Liver (tissue), 9 donors: ENCODE measurements around the gene KRT37. TPM values are rescaled to one million over a fixed set of nuclear protein-coding genes. Genes with fewer than 3 reads are reported as not detected.
A peak's percentile ranks its signal among the peaks of the same experiment; 100 is the strongest.

Source experiments
- DNase-seq: peaks from one replicate; pipeline ENCODE4 v3.0.0-alpha.2; 2017; ENCODE audit warnings: low spot score
- H3K27ac ChIP-seq, 2 donors: one replicate each; pipeline ENCODE4 v1.7.0; 2013; ENCODE audit warnings: inconsistent platforms in 2 of 2, low read length in 2 of 2, control low read depth in 1 of 2, low read depth in 1 of 2, mild to moderate bottlenecking in 1 of 2
- H3K27me3 ChIP-seq, 4 donors: one replicate each; pipeline versions ENCODE4 v1.6.1 to v1.7.0; 2013; ENCODE audit warnings: low read length in 3 of 4, inconsistent platforms in 1 of 4, mild to moderate bottlenecking in 1 of 4, moderate library complexity in 1 of 4; ENCODE audit not compliant: control insufficient read depth in 4 of 4, insufficient read depth in 4 of 4
- H3K36me3 ChIP-seq, 4 donors: one replicate each; pipeline versions ENCODE4 v1.6.1 to v1.7.0; 2013; ENCODE audit warnings: low read length in 3 of 4, mild to moderate bottlenecking in 3 of 4, low read depth in 1 of 4, moderate library complexity in 1 of 4; ENCODE audit not compliant: control insufficient read depth in 4 of 4, insufficient read depth in 3 of 4
- H3K4me1 ChIP-seq, 4 donors: one replicate each; pipeline versions ENCODE4 v1.6.1 to v1.7.0; 2013; ENCODE audit warnings: low read length in 3 of 4, mild to moderate bottlenecking in 3 of 4, moderate library complexity in 1 of 4; ENCODE audit not compliant: control insufficient read depth in 4 of 4, insufficient read depth in 4 of 4
- H3K4me3 ChIP-seq, 3 donors: one replicate each; pipeline versions ENCODE4 v1.6.1 to v1.7.0; 2013; ENCODE audit warnings: low read length in 3 of 3, control low read depth in 1 of 3, low read depth in 1 of 3, mild to moderate bottlenecking in 1 of 3
- H3K9ac ChIP-seq, 2 donors: one replicate each; pipeline ENCODE4 v1.7.0; 2013; ENCODE audit warnings: low read length in 2 of 2, mild to moderate bottlenecking in 2 of 2, moderate library complexity in 2 of 2, control low read depth in 1 of 2, low read depth in 1 of 2
- H3K9me3 ChIP-seq, 4 donors: one replicate each; pipeline versions ENCODE4 v1.6.1 to v1.7.0; 2013; ENCODE audit warnings: low read length in 3 of 4; ENCODE audit not compliant: control insufficient read depth in 4 of 4
- ATF3 ChIP-seq: IDR thresholded peaks from 2 replicates; pipeline ENCODE4 v1.6.1; 2016; ENCODE audit warnings: antibody characterized with exemption
- CTCF ChIP-seq: fragments of 150-350 bp; IDR thresholded peaks from 2 replicates; pipeline ENCODE4 v1.5.1; 2017; ENCODE audit warnings: improper control_type of control experiment, low read depth, low read length; ENCODE audit not compliant: missing input control
- EGR1 ChIP-seq, 2 donors: IDR thresholded peaks; 2 replicates each; pipeline ENCODE4 v1.6.1; 2016 to 2018; ENCODE audit warnings: antibody characterized with exemption in 2 of 2, low read depth in 2 of 2
- FOXA1 ChIP-seq: IDR thresholded peaks from 2 replicates; pipeline ENCODE4 v1.6.1; 2016; ENCODE audit warnings: antibody characterized with exemption
- GABPA ChIP-seq, 2 donors: IDR thresholded peaks in 1 of 2; conservative IDR thresholded peaks in 1 of 2; 2 replicates each; pipeline ENCODE4 v1.6.1; 2016; ENCODE audit warnings: antibody characterized with exemption in 2 of 2, mild to moderate bottlenecking in 1 of 2, moderate library complexity in 1 of 2
- HNF4A ChIP-seq, 2 donors: conservative IDR thresholded peaks; 2 replicates each; pipeline ENCODE4 v1.6.1; 2016; ENCODE audit warnings: antibody characterized with exemption in 2 of 2, mild to moderate bottlenecking in 2 of 2
- HNF4G ChIP-seq: IDR thresholded peaks from 2 replicates; pipeline ENCODE4 v1.6.1; 2016; ENCODE audit warnings: antibody characterized with exemption
- JUND ChIP-seq, 2 donors: IDR thresholded peaks; 2 replicates each; pipeline ENCODE4 v1.6.1; 2016; ENCODE audit warnings: antibody characterized with exemption in 2 of 2
- MAX ChIP-seq: IDR thresholded peaks from 2 replicates; pipeline ENCODE4 v1.6.1; 2016; ENCODE audit warnings: antibody characterized with exemption
- NR2F2 ChIP-seq: IDR thresholded peaks from 2 replicates; pipeline ENCODE4 v1.6.1; 2016; ENCODE audit warnings: antibody characterized with exemption
- REST ChIP-seq: IDR thresholded peaks from 2 replicates; pipeline ENCODE4 v1.6.1; 2016; ENCODE audit warnings: antibody characterized with exemption, mild to moderate bottlenecking
- RXRA ChIP-seq, 2 donors: IDR thresholded peaks; 2 replicates each; pipeline ENCODE4 v1.6.1; 2017 to 2018; ENCODE audit warnings: antibody characterized with exemption in 2 of 2, mild to moderate bottlenecking in 1 of 2
- SP1 ChIP-seq: IDR thresholded peaks from 2 replicates; pipeline ENCODE4 v1.6.1; 2018; ENCODE audit warnings: antibody characterized with exemption, mild to moderate bottlenecking
- TAF1 ChIP-seq: conservative IDR thresholded peaks from 2 replicates; pipeline ENCODE4 v1.6.1; 2016; ENCODE audit warnings: antibody characterized with exemption, mild to moderate bottlenecking
- YY1 ChIP-seq: IDR thresholded peaks from 2 replicates; pipeline ENCODE4 v1.6.1; 2016; ENCODE audit warnings: antibody characterized with exemption, mild to moderate bottlenecking
- WGBS: extraction: QIAGEN DNeasy Blood & Tissue Kit; methylation state at CpG from one replicate; pipeline ENCODE4 v1.1.7; 2013; 5-methylcytosine and 5-hydroxymethylcytosine counted together
- polyA plus RNA-seq, 2 donors: library from polyadenylated mRNA; stranded (reverse) in 1 of 2; unstranded in 1 of 2; fragments of 200-250 nt in 1 of 2; fragments of >200 nt in 1 of 2; fragmentation: Nextera tagmentation in 1 of 2; extraction: Ambion mirVana in 1 of 2; gene quantifications; one replicate each; pipeline versions ENCODE4 v1.2.1 to v1.2.3, GENCODE V29; 2013 to 2015
- total RNA-seq, 2 donors: library from RNA; depleted of rRNA; stranded (reverse); fragments of >200 nt; gene quantifications; one replicate each; pipeline ENCODE4 v1.2.3, GENCODE V29; 2014
- TF ChIP-seq, protein P1 (sequence below): IDR thresholded peaks from 2 replicates; pipeline ENCODE4 v1.6.1; 2016; ENCODE audit warnings: antibody characterized with exemption
- donor health status: healthy.
- donor health status: healthy.
- donor health status: healthy.
- donor health status: healthy.
- donor health status: healthy.

Gene KRT37
- total and polyA plus RNA-seq, 4 donors, result not detected

- Histone ChIP-seq H3K4me3 (no peak overlapping the region), H3K27ac (no peak overlapping the region), H3K36me3 (no peaks in the 10 kb centered on the region), H3K9me3 (no peaks in the 10 kb centered on the region), H3K9ac (no peak overlapping the region), H3K4me1 (peaks cover 0 to 3% (median 0%) of the 10 kb centered on the region in 4 donors), H3K27me3 (peaks cover 0 to 6% (median 0%) of the 10 kb centered on the region in 4 donors)
- DNase-seq, result no peak
- 34% methylated on average over 1 of the region's 1 CpG for WGBS
- TF ChIP-seq GABPA (IDR thresholded peaks at IDR 0.05 in 1 of 2, conservative IDR thresholded peaks at IDR 0.05 in 1 of 2), result no peak
- no peak for TF ChIP-seq JUND (IDR thresholded peaks at IDR 0.05)
- TF ChIP-seq HNF4A (conservative IDR thresholded peaks at IDR 0.05), result peak in 1 of 2 donors; percentile 44
- no peak for TF ChIP-seq REST
These were observed 19.8 kb upstream of the KRT37 start for GRCh38 chr17:41444186-41444585.

GRCh38 chr17:41442739-41443138 is 18.4 kb upstream of the KRT37 start:
- H3K27me3 ChIP-seq, result peaks cover 0 to 6% (median 0%) of the 10 kb centered on the region in 4 donors
- 83% methylated on average over 4 of the region's 4 CpGs for WGBS
- H3K9ac ChIP-seq, result no peak overlapping the region
- no peak for TF ChIP-seq JUND (IDR thresholded peaks at IDR 0.05)
- TF ChIP-seq GABPA (IDR thresholded peaks at IDR 0.05 in 1 of 2, conservative IDR thresholded peaks at IDR 0.05 in 1 of 2), result no peak
- TF ChIP-seq SP1, result no peak
- no peak for TF ChIP-seq NR2F2
- TF ChIP-seq CTCF, result no peak
- TF ChIP-seq TAF1, result no peak
- no peak for TF ChIP-seq FOXA1
- no peak for TF ChIP-seq RXRA (IDR thresholded peaks at IDR 0.05)
- TF ChIP-seq EGR1 (IDR thresholded peaks at IDR 0.05; ENCODE audit: low read depth in 2 of 2), result no peak
- TF ChIP-seq YY1, result no peak
- no peak overlapping the region for H3K4me3 ChIP-seq
- no peaks in the 10 kb centered on the region for H3K9me3 ChIP-seq
- no peaks in the 10 kb centered on the region for H3K36me3 ChIP-seq
- DNase-seq, result no peak
- H3K4me1 ChIP-seq, result peaks cover 0 to 3% (median 0%) of the 10 kb centered on the region in 4 donors
- no peak overlapping the region for H3K27ac ChIP-seq

DNA sequence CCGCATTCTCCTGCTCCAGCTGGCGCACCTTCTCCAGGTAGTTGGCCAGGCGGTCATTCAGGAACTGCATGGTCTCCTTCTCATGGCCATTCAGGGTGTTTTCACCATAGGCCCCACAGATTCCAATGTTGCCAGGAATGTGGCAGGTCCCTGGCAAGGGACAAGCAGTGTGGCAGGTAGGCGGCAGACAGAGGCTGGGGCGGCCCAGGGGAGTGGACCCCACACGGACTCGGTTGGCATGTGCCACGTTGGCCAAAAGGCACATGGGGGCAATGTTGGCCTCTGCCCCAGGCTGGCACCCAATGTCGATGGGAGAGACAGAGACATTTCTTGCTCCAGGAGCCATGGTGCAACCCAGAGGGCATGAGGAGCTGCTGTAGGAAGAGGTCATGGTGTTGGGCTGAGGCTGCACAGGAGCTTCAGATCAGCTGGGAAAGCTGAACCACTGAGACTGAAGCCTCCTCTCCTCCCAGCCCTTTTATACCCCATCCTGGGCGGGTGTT is 16.2 kb upstream of the KRT37 start, which contains the start of gene KRT38:
KRT38 (minus strand) TSS at position 453 of the 503 bp plus-strand sequence; CDS start at position 391, 62 bp downstream.
- H3K36me3 ChIP-seq, result no peaks in the 10 kb centered on the region
- peaks cover 0 to 6% (median 0%) of the 10 kb centered on the region in 4 donors for H3K27me3 ChIP-seq
- H3K9ac ChIP-seq, result no peak within 1 kb of the TSS
- DNase-seq, result no peak
- H3K4me1 ChIP-seq, result peaks cover 0 to 3% (median 0%) of the 10 kb centered on the region in 4 donors
- no peaks in the 10 kb centered on the region for H3K9me3 ChIP-seq
- H3K4me3 ChIP-seq, result no peak within 1 kb of the TSS
- no peak within 1 kb of the TSS for H3K27ac ChIP-seq
- WGBS, result 94% methylated on average over 10 of the region's 10 CpGs
- TF ChIP-seq RXRA (IDR thresholded peaks at IDR 0.05), result no peak
- TF ChIP-seq CTCF, result no peak
- TF ChIP-seq SP1, result no peak
- no peak for TF ChIP-seq FOXA1
- no peak for TF ChIP-seq ATF3
- no peak for TF ChIP-seq MAX
- TF ChIP-seq, protein P1, sequence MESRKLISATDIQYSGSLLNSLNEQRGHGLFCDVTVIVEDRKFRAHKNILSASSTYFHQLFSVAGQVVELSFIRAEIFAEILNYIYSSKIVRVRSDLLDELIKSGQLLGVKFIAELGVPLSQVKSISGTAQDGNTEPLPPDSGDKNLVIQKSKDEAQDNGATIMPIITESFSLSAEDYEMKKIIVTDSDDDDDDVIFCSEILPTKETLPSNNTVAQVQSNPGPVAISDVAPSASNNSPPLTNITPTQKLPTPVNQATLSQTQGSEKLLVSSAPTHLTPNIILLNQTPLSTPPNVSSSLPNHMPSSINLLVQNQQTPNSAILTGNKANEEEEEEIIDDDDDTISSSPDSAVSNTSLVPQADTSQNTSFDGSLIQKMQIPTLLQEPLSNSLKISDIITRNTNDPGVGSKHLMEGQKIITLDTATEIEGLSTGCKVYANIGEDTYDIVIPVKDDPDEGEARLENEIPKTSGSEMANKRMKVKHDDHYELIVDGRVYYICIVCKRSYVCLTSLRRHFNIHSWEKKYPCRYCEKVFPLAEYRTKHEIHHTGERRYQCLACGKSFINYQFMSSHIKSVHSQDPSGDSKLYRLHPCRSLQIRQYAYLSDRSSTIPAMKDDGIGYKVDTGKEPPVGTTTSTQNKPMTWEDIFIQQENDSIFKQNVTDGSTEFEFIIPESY, result no peak
- TF ChIP-seq JUND (IDR thresholded peaks at IDR 0.05), result no peak
- TF ChIP-seq HNF4G, result no peak
